Erythroblast (primary cell): ENCODE measurements around the gene KLLN.
A peak's percentile ranks its signal among the peaks of the same experiment; 100 is the strongest.

Experiments
- GATA1 ChIP-seq: IDR thresholded peaks from 2 replicates; pipeline ENCODE4 v1.6.1; 2011; ENCODE audit warnings: low read depth, mild to moderate bottlenecking, control low read depth, low read length, moderate library complexity
- POLR2A ChIP-seq: IDR thresholded peaks from 2 replicates; pipeline ENCODE4 v1.6.1; 2011; ENCODE audit warnings: mild to moderate bottlenecking, low read length

DNA sequence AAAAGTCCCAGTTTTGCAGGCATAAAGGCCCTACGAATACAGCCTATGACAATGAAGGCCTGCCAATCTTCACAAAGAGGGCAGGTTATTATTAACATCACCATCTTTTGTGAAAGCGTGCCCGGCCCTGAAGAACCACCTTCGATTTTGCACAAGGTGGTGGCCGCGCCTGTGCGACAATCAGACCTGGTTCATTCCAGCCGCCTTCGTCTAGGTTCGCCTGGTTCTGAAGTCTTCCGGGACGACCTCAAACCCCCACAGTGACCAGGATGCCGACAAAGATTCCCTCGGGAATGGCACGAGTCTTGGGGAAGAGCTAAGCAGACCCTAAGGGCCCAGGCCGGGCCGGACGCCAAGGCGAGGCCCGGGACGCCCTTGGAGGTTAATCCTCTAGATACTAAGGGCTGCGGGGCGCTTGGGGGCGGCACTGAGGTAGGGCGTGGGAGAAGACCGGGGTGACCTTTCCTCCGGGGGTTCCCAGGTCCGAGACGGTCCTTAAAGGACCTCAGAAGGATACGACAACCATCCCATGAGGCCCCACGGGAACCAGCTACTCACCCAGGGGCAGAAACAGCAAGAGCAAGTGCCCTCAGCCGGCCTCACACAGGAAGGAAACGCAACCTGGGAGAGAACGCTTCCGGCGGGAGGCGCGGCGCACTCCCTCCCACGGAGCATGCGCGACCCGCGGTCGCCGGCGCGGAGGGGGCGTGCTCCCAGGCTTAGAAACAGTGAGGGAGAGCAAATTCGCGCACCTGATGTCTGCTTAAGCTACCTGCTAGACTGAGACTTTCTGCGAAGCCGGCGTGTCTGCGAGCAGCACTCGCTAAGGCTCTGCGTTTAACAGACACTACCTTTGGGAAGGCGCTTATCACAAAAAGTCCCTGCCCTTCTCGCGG, 45.5 kb downstream of the KLLN start, which contains the start of gene ATAD1:
- TF ChIP-seq POLR2A (peak; percentile 89), GATA1 (no peak)
